PC-3 (cell line): ENCODE measurements around the gene ADCY10. TPM values are rescaled to one million over a fixed set of nuclear protein-coding genes. Genes with fewer than 3 reads are reported as not detected.
"Not testable (repeated sequence)": the region's sequence is repeated elsewhere in the genome, so short reads cannot be mapped to it uniquely, and the experiment has no call there.

Source experiments
- ATAC-seq: fragments of 200-7000 bp; cut with Tn5 transposase; 2 replicates; pipeline ENCODE4 v1.9.1; 2020; ENCODE audit warnings: mild to moderate bottlenecking, moderate library complexity
- BruUV-seq: library from RNA; stranded (reverse); fragments of 400-500 nt; replicated peaks from 2 replicates; lab custom pipeline; 2021; lab: Mats Ljungman, UMichigan
- CTCF ChIA-PET: fragments of 300-600 bp; sonication (Branson Sonifier 250); formaldehyde crosslinking; loops from one replicate; lab custom pipeline; 2022; ENCODE audit warnings: antibody characterized with exemption; lab: Charles Lee
- POLR2A ChIA-PET: fragments of 300-600 bp; sonication (Branson Sonifier 250); formaldehyde crosslinking; loops from one replicate; lab custom pipeline; 2022; ENCODE audit warnings: antibody characterized with exemption; ENCODE audit not compliant: unreplicated experiment; lab: Charles Lee
- DNase-seq: peaks from one replicate; pipeline ENCODE4 v3.0.0-alpha.2; 2015
- H2AFZ ChIP-seq: fragments of 300-600 bp; sonication (generic); 2 replicates; pipeline ENCODE4 v1.6.0; 2016; ENCODE audit warnings: antibody characterized with exemption, low read length
- H3F3A ChIP-seq: fragments of 300-600 bp; sonication (generic); one replicate; pipeline ENCODE4 v1.6.0; 2017; ENCODE audit warnings: antibody characterized with exemption, low read length, control low read depth, mild to moderate bottlenecking; ENCODE audit not compliant: unreplicated experiment
- H3K27ac ChIP-seq: fragments of 300-600 bp; sonication (generic); 2 replicates; pipeline ENCODE4 v1.5.1; 2016; ENCODE audit warnings: mild to moderate bottlenecking, low read length
- H3K27me3 ChIP-seq: fragments of 300-600 bp; sonication (generic); 2 replicates; pipeline ENCODE4 v1.6.1; 2016; ENCODE audit warnings: low read length, mixed read lengths
- H3K36me3 ChIP-seq: fragments of 300-600 bp; sonication (generic); 2 replicates; pipeline ENCODE4 v1.6.1; 2016; ENCODE audit warnings: low read depth, mixed run types, low read length, mixed read lengths
- H3K4me1 ChIP-seq: fragments of 300-600 bp; sonication (generic); 2 replicates; pipeline ENCODE4 v1.5.1; 2016; ENCODE audit warnings: low read length; ENCODE audit not compliant: insufficient read depth
- H3K4me2 ChIP-seq: fragments of 300-600 bp; sonication (generic); 2 replicates; pipeline ENCODE4 v1.6.0; 2016; ENCODE audit warnings: low read length
- H3K4me3 ChIP-seq: fragments of 300-600 bp; sonication (generic); 2 replicates; pipeline ENCODE4 v1.5.1; 2016; ENCODE audit warnings: mild to moderate bottlenecking, low read length, mixed read lengths
- H3K79me2 ChIP-seq: fragments of 300-600 bp; sonication (generic); 2 replicates; pipeline ENCODE4 v1.6.1; 2017; ENCODE audit warnings: low read length, mixed read lengths
- H3K9ac ChIP-seq: fragments of 300-600 bp; sonication (generic); 2 replicates; pipeline ENCODE4 v1.6.0; 2016; ENCODE audit warnings: mild to moderate bottlenecking, low read length
- H3K9me2 ChIP-seq: fragments of 300-600 bp; sonication (generic); replicated peaks from 2 replicates; pipeline ENCODE4 v1.6.1; 2016; ENCODE audit warnings: mixed run types, low read length, mixed read lengths
- H3K9me3 ChIP-seq: fragments of 300-600 bp; sonication (generic); 2 replicates; pipeline ENCODE4 v1.6.1; 2016; ENCODE audit warnings: low read length, mixed read lengths
- H4K20me1 ChIP-seq: fragments of 300-600 bp; sonication (generic); 2 replicates; pipeline ENCODE4 v1.6.1; 2016; ENCODE audit warnings: low read length, mixed read lengths
- CTCF ChIP-seq: fragments of 300-600 bp; sonication (generic); conservative IDR thresholded peaks from 2 replicates; pipeline ENCODE4 v1.5.1; 2017; ENCODE audit warnings: antibody characterized with exemption, low read depth, mild to moderate bottlenecking, low read length
- EZH2 ChIP-seq: fragments of 300-600 bp; sonication (generic); IDR thresholded peaks from one replicate; pipeline ENCODE4 v1.6.1; 2017; ENCODE audit warnings: antibody characterized with exemption, mild to moderate bottlenecking, low read length; ENCODE audit not compliant: unreplicated experiment
- EZH2phosphoT487 ChIP-seq: fragments of 300-600 bp; sonication (generic); IDR thresholded peaks from 2 replicates; pipeline ENCODE4 v1.6.1; 2018; ENCODE audit warnings: mild to moderate bottlenecking, antibody characterized with exemption, low read length, borderline replicate concordance
- intact Hi-C: fragments of 100-400 bp; cut with micrococcal nuclease; formaldehyde crosslinking; loops from 2 replicates; pipeline ENCODE4 v1.9.0; 2023
- total RNA-seq: library from RNA; depleted of rRNA; stranded (reverse); fragments of >200 nt; gene quantifications from 2 replicates; pipeline ENCODE4 v1.2.3, GENCODE V29; 2014

Gene ADCY10
- total RNA-seq, 1 experiment from 2014 or later, result not detected

- Histone ChIP-seq H3K79me2 (no peaks in the 10 kb centered on the region), H3K36me3 (no peaks in the 10 kb centered on the region), H3F3A (no peaks in the 10 kb centered on the region), H3K4me1 (no peaks in the 10 kb centered on the region), H3K27ac (no peak overlapping the region), H3K9ac (no peak overlapping the region), H4K20me1 (no peaks in the 10 kb centered on the region), H3K27me3 (no peaks in the 10 kb centered on the region), H3K4me2 (no peak overlapping the region), H2AFZ (no peak overlapping the region), H3K9me3 (no peaks in the 10 kb centered on the region), H3K9me2 (no peaks in the 10 kb centered on the region), H3K4me3 (no peak overlapping the region)
- CTCF ChIA-PET, result no interaction called here
- no peak for DNase-seq
- POLR2A ChIA-PET, result interaction anchor here (0.6 kb wide), 1 partner anchor 359 kb away, joined by 37 read pairs; no protein-coding TSS in a partner anchor
- intact Hi-C loops, result no loop called here
- no peak for TF ChIP-seq CTCF
- TF ChIP-seq EZH2phosphoT487, result no peak
- TF ChIP-seq EZH2, result no peak
- no TSS peak for BruUV-seq
- no peak for ATAC-seq
Observed at GRCh38 chr1:167893798-167894197, 20.1 kb downstream of the ADCY10 start.

DNA sequence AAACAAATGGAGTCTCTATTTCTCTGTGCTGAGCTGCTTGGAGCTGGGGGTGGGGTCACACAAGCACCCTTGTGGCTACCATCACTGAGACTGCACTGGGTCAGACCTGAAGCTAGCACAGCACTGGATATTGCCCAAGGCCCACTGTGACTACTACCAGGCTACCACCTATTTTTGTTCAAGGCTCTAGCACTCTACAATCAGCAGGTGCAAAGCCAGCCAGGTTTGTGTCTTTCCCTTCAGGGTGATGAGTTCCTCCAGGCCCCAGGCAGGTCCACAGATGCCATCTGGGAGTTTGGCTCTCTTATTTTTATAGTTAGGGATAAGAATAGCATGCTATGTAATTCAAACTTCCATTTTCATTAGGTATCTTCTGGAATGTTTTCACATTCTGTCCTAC lies 23.5 kb downstream of the ADCY10 start:
- intact Hi-C loops, result no loop called here
- H4K20me1 ChIP-seq, result no peaks in the 10 kb centered on the region
- no peaks in the 10 kb centered on the region for H3K4me1 ChIP-seq
- no peak overlapping the region for H3K27ac ChIP-seq
- TF ChIP-seq EZH2, result no peak
- no peak for TF ChIP-seq CTCF
- no peak for TF ChIP-seq EZH2phosphoT487
- ChIA-PET CTCF (no interaction called here), POLR2A (no interaction called here)
- no peak overlapping the region for H3K4me2 ChIP-seq
- DNase-seq (no peak), ATAC-seq (no peak)
- H3K9ac ChIP-seq, result no peak overlapping the region
- H2AFZ ChIP-seq, result no peak overlapping the region
- no peaks in the 10 kb centered on the region for H3K27me3 ChIP-seq
- no TSS peak for BruUV-seq
- H3K36me3 ChIP-seq, result no peaks in the 10 kb centered on the region
- H3K9me2 ChIP-seq, result no peaks in the 10 kb centered on the region
- no peaks in the 10 kb centered on the region for H3F3A ChIP-seq
- no peaks in the 10 kb centered on the region for H3K79me2 ChIP-seq
- H3K9me3 ChIP-seq, result no peaks in the 10 kb centered on the region
- H3K4me3 ChIP-seq, result no peak overlapping the region

GRCh38 chr1:167887187-167887586 lies 26.7 kb downstream of the ADCY10 start:
- intact Hi-C loops, DNase-seq, H3K9me2 ChIP-seq, H4K20me1 ChIP-seq, H2AFZ ChIP-seq, H3K79me2 ChIP-seq, H3F3A ChIP-seq, CTCF ChIA-PET, ATAC-seq, H3K4me3 ChIP-seq, POLR2A ChIA-PET, H3K27ac ChIP-seq, H3K27me3 ChIP-seq, H3K4me1 ChIP-seq, H3K36me3 ChIP-seq, BruUV-seq, H3K4me2 ChIP-seq, H3K9me3 ChIP-seq, H3K9ac ChIP-seq: not testable (repeated sequence)
